GF-D8 (cell line): ENCODE results near the gene CA12.

Source experiments
- DNase-seq: peaks from one replicate; lab custom pipeline; 2025; lab: John Stamatoyannopoulos, UW

Gene CA12

GRCh38 chr15:63401714-63402497, 20.3 kb upstream of the CA12 start:
- DNase-seq, result no peak

DNA sequence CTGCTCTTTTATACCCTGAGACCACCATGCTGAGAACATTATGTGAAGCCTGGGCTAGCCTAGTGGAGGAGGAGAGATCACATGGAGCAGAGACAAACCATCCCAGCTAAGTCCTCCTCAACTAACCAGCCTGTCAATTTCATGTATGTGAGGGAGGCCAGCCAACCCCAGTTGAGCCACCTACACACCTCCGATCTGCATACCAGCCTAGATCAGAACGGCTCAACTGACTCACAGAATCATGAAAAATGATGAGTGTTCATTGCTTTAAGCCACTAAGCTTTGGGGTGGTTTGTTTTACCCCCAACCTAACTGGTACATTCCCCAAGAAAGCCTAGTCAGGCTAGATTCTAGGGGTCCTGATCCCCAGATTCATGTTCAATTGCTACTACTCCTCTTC, 19.4 kb upstream of the CA12 start:
- DNase-seq, result no peak

DNA sequence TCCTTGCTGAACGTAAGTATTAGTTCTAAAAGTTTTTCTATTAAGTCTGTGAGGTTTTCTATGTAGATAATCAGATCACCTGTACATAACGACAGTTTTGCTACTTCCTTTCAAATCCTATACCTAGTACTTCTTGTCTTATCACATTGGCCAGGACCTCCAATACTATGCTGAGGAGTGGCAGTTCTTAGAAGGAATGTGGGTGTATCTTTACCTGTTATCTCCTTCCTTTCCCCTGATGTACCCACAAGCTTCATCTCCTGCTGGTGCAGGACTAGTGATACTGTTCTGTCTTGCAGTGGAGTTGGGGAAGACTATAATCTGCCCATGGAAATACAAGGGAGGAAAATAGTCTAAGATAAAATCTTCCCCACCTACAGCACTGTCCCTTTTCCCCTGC, 16.8 kb upstream of the CA12 start:
- DNase-seq, result no peak

- no peak for DNase-seq
Observed at GRCh38 chr15:63396152-63396928, 14.7 kb upstream of the CA12 start.

GRCh38 chr15:63395730-63396151, 14.1 kb upstream of the CA12 start:
- DNase-seq, result no peak

- DNase-seq, result no peak
Observed at GRCh38 chr15:63392361-63393009, 10.8 kb upstream of the CA12 start.

- DNase-seq, result no peak
Observed at GRCh38 chr15:63391669-63392360, 10.2 kb upstream of the CA12 start.

- DNase-seq, result no peak
Observed at GRCh38 chr15:63390689-63391088, 9.0 kb upstream of the CA12 start.

DNA sequence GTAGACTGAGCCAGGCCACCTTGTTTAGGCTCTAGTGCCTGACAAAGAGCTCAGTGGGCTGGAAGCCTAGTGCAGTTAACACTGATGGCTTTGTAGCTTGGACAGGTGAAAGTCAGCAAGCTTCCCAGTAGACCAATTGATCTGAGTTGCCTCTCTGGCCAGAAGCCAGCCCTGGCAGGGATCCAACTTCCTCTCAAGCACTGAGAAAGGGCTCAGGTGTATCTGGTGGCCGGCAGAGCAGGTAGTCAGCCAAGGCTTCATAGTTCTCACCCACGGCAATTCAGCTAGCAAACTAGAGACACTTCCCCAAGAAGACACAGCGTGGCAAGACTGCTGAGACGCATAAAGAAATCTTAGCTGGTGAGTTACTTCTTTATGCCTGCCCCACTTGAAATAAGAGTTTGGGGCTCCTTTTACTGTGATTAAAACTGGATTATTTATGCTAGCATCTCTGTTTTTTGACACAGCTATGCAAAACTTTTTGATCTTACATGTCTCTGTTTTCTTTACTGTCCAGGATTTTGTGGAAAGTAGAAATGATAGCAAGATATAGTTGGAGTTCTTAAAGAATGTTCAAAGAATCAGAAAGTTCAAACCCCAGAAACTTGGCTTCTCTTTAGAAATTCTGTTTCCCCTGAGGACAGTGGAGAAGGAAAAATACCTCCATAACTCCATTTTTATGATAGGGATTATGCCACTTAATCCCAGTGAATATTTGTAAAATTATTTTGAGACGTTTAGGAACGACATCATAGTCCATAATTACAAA, 8.4 kb upstream of the CA12 start:
- DNase-seq, result no peak

DNA sequence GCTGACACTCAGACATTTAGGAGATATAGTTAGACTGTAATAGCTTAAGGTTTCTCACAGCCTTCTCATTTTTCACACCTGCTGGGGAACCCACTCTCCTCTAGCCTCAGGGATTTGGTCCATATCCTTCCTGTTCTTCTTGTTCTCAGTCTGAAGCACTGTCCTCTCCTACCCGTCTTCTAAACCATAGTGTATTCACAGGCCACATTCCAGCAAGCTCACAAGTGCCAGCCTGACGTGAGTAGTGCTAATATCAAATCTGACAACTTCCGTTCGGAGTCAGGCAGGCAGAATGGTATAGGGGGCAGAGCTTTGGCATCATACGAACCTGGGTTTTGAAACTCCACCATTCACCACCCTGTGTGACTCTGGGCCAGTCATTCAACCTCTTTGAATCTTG, 6.9 kb upstream of the CA12 start:
- no peak for DNase-seq

DNA sequence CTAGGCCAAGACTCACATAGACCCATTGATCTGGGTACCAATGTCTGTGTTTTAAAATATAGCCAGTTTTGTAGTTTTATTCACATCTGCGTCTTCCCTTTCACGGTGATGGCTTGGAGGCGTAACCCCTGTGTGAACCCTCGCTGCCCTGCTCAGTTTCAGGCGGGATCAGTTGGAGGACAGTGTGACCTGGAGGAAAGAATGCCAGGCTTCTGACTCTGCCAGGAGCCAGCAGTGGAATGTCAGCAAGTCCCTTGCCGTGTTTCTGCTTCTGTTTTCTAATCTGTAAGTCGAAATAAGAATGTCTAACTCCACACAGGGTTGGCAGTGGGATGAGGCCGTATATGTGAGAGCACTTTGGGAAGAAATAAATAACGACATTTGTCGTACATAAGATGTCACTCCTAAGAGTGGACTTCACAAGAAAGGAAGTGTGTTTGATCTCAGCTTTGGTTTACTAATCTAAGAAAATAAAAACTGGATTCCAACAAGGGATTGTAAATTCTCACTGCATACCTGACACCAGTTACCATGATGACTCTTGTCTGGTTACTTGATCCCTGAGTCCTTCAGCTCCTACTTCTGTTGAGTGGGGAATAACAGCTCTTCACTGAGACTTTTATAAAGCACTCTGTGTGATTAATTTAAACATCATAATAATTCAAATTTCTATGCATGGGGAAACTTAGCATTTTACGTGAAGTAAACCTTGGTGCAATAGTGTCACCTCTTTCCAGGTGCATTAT, 6.3 kb upstream of the CA12 start:
- no peak for DNase-seq

DNA sequence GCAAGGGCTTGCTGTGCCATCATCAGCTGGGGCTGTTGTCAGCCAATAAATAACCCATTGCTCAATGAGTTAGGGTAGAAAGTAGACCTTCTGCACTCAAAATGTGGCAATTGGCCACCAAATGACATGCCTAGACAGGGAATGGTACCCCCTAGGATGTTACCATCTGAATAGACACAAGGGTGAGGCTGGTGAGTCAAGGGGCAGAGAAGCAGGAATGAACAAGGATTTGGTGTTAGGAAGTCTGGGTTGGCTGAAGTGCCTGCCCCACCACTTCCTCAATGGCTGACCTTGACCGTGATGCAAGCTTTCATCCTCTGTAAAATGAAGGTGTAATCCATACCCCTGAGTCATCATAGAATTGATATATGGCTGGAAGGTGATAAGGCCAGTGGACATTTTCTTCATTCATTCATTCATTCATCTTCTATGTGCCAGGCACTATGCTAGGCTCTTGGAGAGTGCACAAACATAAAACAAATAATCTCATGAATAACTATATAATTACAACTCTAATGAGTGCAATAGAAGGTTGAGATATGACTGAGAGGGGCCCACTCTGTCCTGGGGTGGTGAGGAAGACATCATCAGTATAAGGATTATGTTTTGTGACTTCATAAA, 4.4 kb upstream of the CA12 start:
- DNase-seq, result no peak

DNA sequence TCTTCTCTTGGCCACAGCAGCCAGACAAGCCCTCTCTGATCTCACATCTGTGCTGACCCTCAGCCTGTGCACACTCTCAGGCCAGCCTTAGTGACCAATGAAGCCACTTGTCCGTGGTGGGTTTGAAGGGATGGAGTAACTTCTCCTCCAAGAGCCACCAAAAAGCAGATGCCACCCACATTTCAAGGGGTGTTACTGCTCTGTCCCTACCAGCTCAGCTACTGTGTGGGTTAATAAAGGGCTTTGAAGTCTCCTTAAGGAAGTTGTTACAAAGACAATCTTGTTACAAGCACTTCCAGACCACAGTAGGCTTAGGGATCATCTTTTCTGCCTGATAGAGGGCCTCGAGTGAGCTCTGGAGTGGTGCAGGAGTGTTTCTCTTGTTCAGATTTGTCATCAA, 3.3 kb upstream of the CA12 start:
- DNase-seq, result no peak

- no peak for DNase-seq
Observed at GRCh38 chr15:63382966-63383710, 1.5 kb upstream of the CA12 start.

- no peak for DNase-seq
Observed at GRCh38 chr15:63380808-63381282, 801 bp downstream of the CA12 start.

GRCh38 chr15:63380151-63380807, 1.4 kb downstream of the CA12 start:
- no peak for DNase-seq

GRCh38 chr15:63379492-63380150, 2.0 kb downstream of the CA12 start:
- DNase-seq, result no peak

DNA sequence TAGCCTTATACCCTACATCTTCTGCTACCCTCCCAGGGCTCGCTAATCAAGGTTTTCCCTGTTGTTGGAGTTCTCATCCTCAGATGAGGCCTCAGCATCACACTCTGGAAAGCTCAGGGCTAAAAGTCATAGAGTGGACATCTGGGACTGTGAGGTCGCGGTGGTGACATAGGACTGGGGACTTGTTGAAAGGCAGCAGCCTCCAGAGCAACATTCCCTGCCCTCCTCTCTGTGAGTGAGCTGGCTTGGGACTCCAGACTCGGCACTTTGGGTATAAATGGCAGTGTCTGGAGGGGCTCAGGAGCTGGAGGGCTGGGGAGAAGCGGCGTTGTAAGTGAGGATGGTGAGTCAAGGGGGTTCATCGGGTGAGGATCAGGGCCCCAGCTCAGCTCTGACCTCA, 2.7 kb downstream of the CA12 start:
- no peak for DNase-seq
